HG03139 (cell line): ENCODE measurements around the gene FMN2.
A peak's percentile ranks its signal among the peaks of the same experiment; 100 is the strongest.
"Not testable (repeated sequence)": the region's sequence is repeated elsewhere in the genome, so short reads cannot be mapped to it uniquely, and the experiment has no call there.

Experiments used
- ATAC-seq: cut with Tn5 transposase; IDR thresholded peaks from one replicate; pipeline ENCODE4 v1.9.1; 2021; ENCODE audit not compliant: unreplicated experiment

The FMN2 gene

GRCh38 chr1:240136402-240136801, 44.7 kb downstream of the FMN2 start:
- no peak for ATAC-seq

- no peak for ATAC-seq
These were observed 47.2 kb downstream of the FMN2 start for GRCh38 chr1:240138867-240139266.

- ATAC-seq, result no peak
These were observed 47.8 kb downstream of the FMN2 start for GRCh38 chr1:240139511-240139910.

GRCh38 chr1:240145120-240145519, 53.4 kb downstream of the FMN2 start:
- no peak for ATAC-seq

- no peak for ATAC-seq
These were observed 56.6 kb downstream of the FMN2 start for GRCh38 chr1:240148333-240148732.

GRCh38 chr1:240149484-240150094, 57.9 kb downstream of the FMN2 start:
- ATAC-seq, result no peak

- ATAC-seq, result no peak
These were observed 59.6 kb downstream of the FMN2 start for GRCh38 chr1:240151136-240151735.

GRCh38 chr1:240152611-240153297, 61.1 kb downstream of the FMN2 start:
- ATAC-seq, result no peak

- no peak for ATAC-seq
These were observed 63.9 kb downstream of the FMN2 start for GRCh38 chr1:240155605-240156004.

GRCh38 chr1:240164742-240165141, 73.1 kb downstream of the FMN2 start:
- no peak for ATAC-seq

- no peak for ATAC-seq
These were observed 77.5 kb downstream of the FMN2 start for GRCh38 chr1:240169188-240169587.

GRCh38 chr1:240170266-240170665, 78.6 kb downstream of the FMN2 start:
- no peak for ATAC-seq

GRCh38 chr1:240170806-240171205, 79.1 kb downstream of the FMN2 start:
- ATAC-seq, result no peak

GRCh38 chr1:240171907-240172306, 80.2 kb downstream of the FMN2 start:
- ATAC-seq, result no peak

GRCh38 chr1:240173836-240174235, 82.2 kb downstream of the FMN2 start:
- ATAC-seq, result no peak

GRCh38 chr1:240174734-240175133, 83.1 kb downstream of the FMN2 start:
- ATAC-seq, result no peak

- no peak for ATAC-seq
These were observed 86.7 kb downstream of the FMN2 start for GRCh38 chr1:240178366-240178765.

GRCh38 chr1:240184682-240185081, 93.0 kb downstream of the FMN2 start:
- ATAC-seq, result not testable (repeated sequence)

- ATAC-seq, result no peak
These were observed 96.5 kb downstream of the FMN2 start for GRCh38 chr1:240188139-240188538.

- ATAC-seq, result peak; percentile 54
These were observed 97.8 kb downstream of the FMN2 start for GRCh38 chr1:240189386-240189989.

GRCh38 chr1:240190881-240191401, 99.3 kb downstream of the FMN2 start:
- no peak for ATAC-seq

- ATAC-seq, result no peak
These were observed 101.2 kb downstream of the FMN2 start for GRCh38 chr1:240192851-240193250.
